ENCODE results near the gene ERCC6L. TPM values are rescaled to one million over a fixed set of nuclear protein-coding genes. Genes with fewer than 3 reads are reported as not detected.

The ERCC6L gene
- total RNA-seq: 0.87 and 0.95 TPM in 2 replicates

GRCh38 chrX:72238721-72239475, at the start of gene ERCC6L:
Gene ERCC6L, minus strand, starts transcription at chrX:72239027. Its CDS starts 116 bp downstream, at chrX:72238911.

GRCh38 chrX:72181178-72182125, 57.4 kb downstream of the ERCC6L start, which contains the start of gene PIN4:
Gene PIN4, plus strand, starts transcription at chrX:72181757. Its CDS starts 29 bp downstream, at chrX:72181786.

Other genes with a start within 250 kb of the ERCC6L start
- gene RTL5, start 107.1 kb downstream of the ERCC6L start, total RNA-seq: 0.09 and 0.33 TPM in 2 replicates
- 9.5 and 12.4 TPM in 2 replicates for gene PIN4, start 57.3 kb downstream of the ERCC6L start, total RNA-seq
- gene RPS4X, start 38.2 kb upstream of the ERCC6L start, total RNA-seq: 1,109 and 1,550 TPM in 2 replicates
- gene CITED1, start 66.9 kb upstream of the ERCC6L start, total RNA-seq: 0.17 and 0.33 TPM in 2 replicates

Measured in dermis lymphatic vessel endothelial cell (primary cell).